ENCODE data around the gene SFMBT1.

Gene SFMBT1

GRCh38 chr3:52983828-52984227 is 62.0 kb downstream of the SFMBT1 start:
- DNase-seq = no peak

- peak; percentile 80 for DNase-seq
Measured at GRCh38 chr3:52983336-52983807, 62.5 kb downstream of the SFMBT1 start.

- DNase-seq = no peak
Measured at GRCh38 chr3:52982839-52983238, 63.0 kb downstream of the SFMBT1 start.

GRCh38 chr3:52979190-52979983 is 66.5 kb downstream of the SFMBT1 start:
- DNase-seq = no peak

- DNase-seq = no peak
Measured at GRCh38 chr3:52978109-52978754, 67.6 kb downstream of the SFMBT1 start.

- DNase-seq = no peak
Measured at GRCh38 chr3:52973806-52974205, 72.1 kb downstream of the SFMBT1 start.

- no peak for DNase-seq
Measured at GRCh38 chr3:52971895-52972294, 74.0 kb downstream of the SFMBT1 start.

- DNase-seq = no peak
Measured at GRCh38 chr3:52967398-52967797, 78.5 kb downstream of the SFMBT1 start.

GRCh38 chr3:52962160-52962559 is 83.7 kb downstream of the SFMBT1 start:
- DNase-seq = no peak

GRCh38 chr3:52959773-52960172 is 86.1 kb downstream of the SFMBT1 start:
- no peak for DNase-seq

- DNase-seq = no peak
Measured at GRCh38 chr3:52939600-52939999, 106.3 kb downstream of the SFMBT1 start.

GRCh38 chr3:52934630-52935530 is 111.0 kb downstream of the SFMBT1 start:
- peak; percentile 24 for DNase-seq

GRCh38 chr3:52931889-52932288 is 114.0 kb downstream of the SFMBT1 start:
- no peak for DNase-seq

GRCh38 chr3:52931328-52931727 is 114.5 kb downstream of the SFMBT1 start:
- no peak for DNase-seq

- no peak for DNase-seq
Measured at GRCh38 chr3:52930748-52931147, 115.1 kb downstream of the SFMBT1 start.

GRCh38 chr3:52926554-52926953 is 119.3 kb downstream of the SFMBT1 start:
- no peak for DNase-seq

GRCh38 chr3:52925405-52926313 is 120.2 kb downstream of the SFMBT1 start:
- DNase-seq = peak; percentile 27

GRCh38 chr3:52923963-52924362 is 121.9 kb downstream of the SFMBT1 start:
- DNase-seq = no peak

GRCh38 chr3:52920841-52921240 is 125.0 kb downstream of the SFMBT1 start:
- no peak for DNase-seq

- no peak for DNase-seq
Measured at GRCh38 chr3:52917044-52917443, 128.8 kb downstream of the SFMBT1 start.

- no peak for DNase-seq
Measured at GRCh38 chr3:52915294-52915693, 130.6 kb downstream of the SFMBT1 start.

Data from GF-D8 (cell line).